Neural crest cell (in vitro differentiated cells): Measurements from ENCODE around the gene KRTAP10-10. TPM values are rescaled to one million over a fixed set of nuclear protein-coding genes. Genes with fewer than 3 reads are reported as not detected.

Experiments
- DNase-seq: peaks from one replicate; pipeline ENCODE4 v3.0.0; 2021; ENCODE audit warnings: low read depth, mixed read lengths, low spot score
- H3K27ac Mint-ChIP-seq: one replicate; pipeline ENCODE4 v1.8.0; 2021; ENCODE audit warnings: mild to moderate bottlenecking, mixed read lengths; ENCODE audit not compliant: unreplicated experiment
- H3K27me3 Mint-ChIP-seq: 2 replicates; pipeline ENCODE4 v1.8.0; 2021; ENCODE audit warnings: low read depth, mild to moderate bottlenecking, mixed read lengths
- H3K36me3 Mint-ChIP-seq: 2 replicates; pipeline ENCODE4 v1.8.0; 2021; ENCODE audit warnings: low read depth, mild to moderate bottlenecking, mixed read lengths
- H3K4me1 Mint-ChIP-seq: 2 replicates; pipeline ENCODE4 v1.8.0; 2021; ENCODE audit warnings: mixed read lengths
- H3K4me3 Mint-ChIP-seq: one replicate; pipeline ENCODE4 v1.8.0; 2021; ENCODE audit warnings: mild to moderate bottlenecking, mixed read lengths
- H3K9me3 Mint-ChIP-seq: 2 replicates; pipeline ENCODE4 v1.8.0; 2021; ENCODE audit warnings: mixed read lengths
- total RNA-seq: library from RNA; stranded (reverse); gene quantifications from 2 replicates; pipeline ENCODE4 v1.2.1, GENCODE V29; 2021
- TF ChIP-seq, protein P1 (sequence below): fragments of 200-600 bp; sonication (generic); conservative IDR thresholded peaks from 2 replicates; pipeline ENCODE4 v1.5.0; 2021; ENCODE audit warnings: antibody characterized with exemption, mild to moderate bottlenecking

KRTAP10-10 gene
- total RNA-seq, 1 donor from 2014 or later, result not detected

GRCh38 chr21:44686843-44687561 is 49.8 kb downstream of the KRTAP10-10 start:
- Mint-ChIP-seq H3K4me3 (no peak overlapping the region), H3K27ac (no peak overlapping the region)

GRCh38 chr21:44687671-44688070 is 50.5 kb downstream of the KRTAP10-10 start:
- H3K36me3 Mint-ChIP-seq, result peaks cover 2% of the 10 kb centered on the region
- H3K27ac Mint-ChIP-seq, result no peak overlapping the region
- no peak overlapping the region for H3K4me3 Mint-ChIP-seq
- TF ChIP-seq, protein P1, sequence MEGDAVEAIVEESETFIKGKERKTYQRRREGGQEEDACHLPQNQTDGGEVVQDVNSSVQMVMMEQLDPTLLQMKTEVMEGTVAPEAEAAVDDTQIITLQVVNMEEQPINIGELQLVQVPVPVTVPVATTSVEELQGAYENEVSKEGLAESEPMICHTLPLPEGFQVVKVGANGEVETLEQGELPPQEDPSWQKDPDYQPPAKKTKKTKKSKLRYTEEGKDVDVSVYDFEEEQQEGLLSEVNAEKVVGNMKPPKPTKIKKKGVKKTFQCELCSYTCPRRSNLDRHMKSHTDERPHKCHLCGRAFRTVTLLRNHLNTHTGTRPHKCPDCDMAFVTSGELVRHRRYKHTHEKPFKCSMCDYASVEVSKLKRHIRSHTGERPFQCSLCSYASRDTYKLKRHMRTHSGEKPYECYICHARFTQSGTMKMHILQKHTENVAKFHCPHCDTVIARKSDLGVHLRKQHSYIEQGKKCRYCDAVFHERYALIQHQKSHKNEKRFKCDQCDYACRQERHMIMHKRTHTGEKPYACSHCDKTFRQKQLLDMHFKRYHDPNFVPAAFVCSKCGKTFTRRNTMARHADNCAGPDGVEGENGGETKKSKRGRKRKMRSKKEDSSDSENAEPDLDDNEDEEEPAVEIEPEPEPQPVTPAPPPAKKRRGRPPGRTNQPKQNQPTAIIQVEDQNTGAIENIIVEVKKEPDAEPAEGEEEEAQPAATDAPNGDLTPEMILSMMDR, result no peak
- peaks cover 6% of the 10 kb centered on the region for H3K4me1 Mint-ChIP-seq
- H3K9me3 Mint-ChIP-seq, result peaks cover 3% of the 10 kb centered on the region
- H3K27me3 Mint-ChIP-seq, result peaks cover 59% of the 10 kb centered on the region
- no peak for DNase-seq

More at GRCh38 chr21:44686843-44687561, 49.8 kb downstream of the KRTAP10-10 start:
- Mint-ChIP-seq H3K36me3 (peaks cover 2% of the 10 kb centered on the region), H3K4me1 (peaks cover 6% of the 10 kb centered on the region), H3K27me3 (peaks cover 62% of the 10 kb centered on the region), H3K9me3 (no peaks in the 10 kb centered on the region)
- TF ChIP-seq, protein P1, result no peak
- DNase-seq, result no peak

Other genes starting within 250 kb of the KRTAP10-10 start
- 9.6 and 10.1 TPM in 2 replicates for gene LRRC3, start 181.8 kb upstream of the KRTAP10-10 start, total RNA-seq
- gene KRTAP10-1, start 97.2 kb upstream of the KRTAP10-10 start, total RNA-seq, result not detected in 2 replicates
- not detected in 2 replicates for gene KRTAP10-2, start 85.9 kb upstream of the KRTAP10-10 start, total RNA-seq
- gene KRTAP10-3, start 78.6 kb upstream of the KRTAP10-10 start, total RNA-seq, result not detected in 2 replicates
- not detected in 2 replicates for gene KRTAP10-4, start 63.6 kb upstream of the KRTAP10-10 start, total RNA-seq
- gene KRTAP10-5, start 56.8 kb upstream of the KRTAP10-10 start, total RNA-seq, result not detected in 2 replicates
- gene KRTAP10-6, start 44.9 kb upstream of the KRTAP10-10 start, total RNA-seq, result not detected in 2 replicates
- not detected in 2 replicates for gene KRTAP10-7, start 36.8 kb upstream of the KRTAP10-10 start, total RNA-seq
- not detected in 2 replicates for gene KRTAP10-8, start 25.3 kb upstream of the KRTAP10-10 start, total RNA-seq
- not detected in 2 replicates for gene KRTAP10-9, start 10.3 kb upstream of the KRTAP10-10 start, total RNA-seq
- gene KRTAP10-11, start 9.1 kb downstream of the KRTAP10-10 start, total RNA-seq, result not detected in 2 replicates
- not detected in 2 replicates for gene KRTAP12-4, start 17.3 kb downstream of the KRTAP10-10 start, total RNA-seq
- gene KRTAP12-3, start 20.6 kb downstream of the KRTAP10-10 start, total RNA-seq, result not detected in 2 replicates
- not detected in 2 replicates for gene KRTAP12-2, start 29.6 kb downstream of the KRTAP10-10 start, total RNA-seq
- not detected in 2 replicates for gene KRTAP12-1, start 44.8 kb downstream of the KRTAP10-10 start, total RNA-seq
- gene KRTAP10-12, start 59.8 kb downstream of the KRTAP10-10 start, total RNA-seq, result not detected in 2 replicates
- not detected in 2 replicates for gene TSPEAR, start 74.2 kb downstream of the KRTAP10-10 start, total RNA-seq
- 108 and 111 TPM in 2 replicates for gene UBE2G2, start 164.5 kb downstream of the KRTAP10-10 start, total RNA-seq
- 92.1 and 97.7 TPM in 2 replicates for gene SUMO3, start 180.7 kb downstream of the KRTAP10-10 start, total RNA-seq
- gene PTTG1IP, start 236.3 kb downstream of the KRTAP10-10 start, total RNA-seq, result 164 and 169 TPM in 2 replicates